GM12873 (cell line): Measurements from ENCODE around the gene CACNG5.

ENCODE experiments used
- TF ChIP-seq, protein P1 (sequence below): IDR thresholded peaks from 2 replicates; pipeline ENCODE4 v1.5.1; 2012; ENCODE audit warnings: low read depth, mild to moderate bottlenecking, moderate library complexity, low read length, control low read depth; ENCODE audit not compliant: insufficient read depth; ENCODE audit errors: missing control alignments

CACNG5 gene

GRCh38 chr17:66916946-66917345, 82.0 kb downstream of the CACNG5 start:
- TF ChIP-seq, protein P1, sequence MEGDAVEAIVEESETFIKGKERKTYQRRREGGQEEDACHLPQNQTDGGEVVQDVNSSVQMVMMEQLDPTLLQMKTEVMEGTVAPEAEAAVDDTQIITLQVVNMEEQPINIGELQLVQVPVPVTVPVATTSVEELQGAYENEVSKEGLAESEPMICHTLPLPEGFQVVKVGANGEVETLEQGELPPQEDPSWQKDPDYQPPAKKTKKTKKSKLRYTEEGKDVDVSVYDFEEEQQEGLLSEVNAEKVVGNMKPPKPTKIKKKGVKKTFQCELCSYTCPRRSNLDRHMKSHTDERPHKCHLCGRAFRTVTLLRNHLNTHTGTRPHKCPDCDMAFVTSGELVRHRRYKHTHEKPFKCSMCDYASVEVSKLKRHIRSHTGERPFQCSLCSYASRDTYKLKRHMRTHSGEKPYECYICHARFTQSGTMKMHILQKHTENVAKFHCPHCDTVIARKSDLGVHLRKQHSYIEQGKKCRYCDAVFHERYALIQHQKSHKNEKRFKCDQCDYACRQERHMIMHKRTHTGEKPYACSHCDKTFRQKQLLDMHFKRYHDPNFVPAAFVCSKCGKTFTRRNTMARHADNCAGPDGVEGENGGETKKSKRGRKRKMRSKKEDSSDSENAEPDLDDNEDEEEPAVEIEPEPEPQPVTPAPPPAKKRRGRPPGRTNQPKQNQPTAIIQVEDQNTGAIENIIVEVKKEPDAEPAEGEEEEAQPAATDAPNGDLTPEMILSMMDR = no peak

GRCh38 chr17:66918896-66919295, 84.0 kb downstream of the CACNG5 start:
- TF ChIP-seq, protein P1 = no peak

- TF ChIP-seq, protein P1 = no peak
Measured at GRCh38 chr17:66920435-66920834, 85.5 kb downstream of the CACNG5 start.

DNA sequence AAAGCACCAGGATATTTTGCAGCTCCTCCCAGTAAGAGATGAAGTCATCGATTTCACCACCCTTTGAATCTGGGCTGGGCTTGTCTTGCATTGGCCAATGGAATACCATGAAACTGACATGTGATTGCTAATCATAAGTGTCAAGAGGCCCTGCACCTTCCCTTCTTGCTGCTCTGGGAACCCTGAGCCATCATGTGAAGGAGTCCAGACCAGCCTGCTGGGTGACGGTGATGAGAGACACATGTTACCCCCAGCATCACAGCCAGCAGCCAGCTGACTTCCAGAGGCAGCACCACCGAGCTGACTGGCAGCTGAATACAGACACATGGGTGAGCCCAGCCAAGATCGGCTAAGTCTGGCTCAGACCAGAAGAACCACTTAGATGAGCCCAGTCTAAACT, 86.0 kb downstream of the CACNG5 start:
- TF ChIP-seq, protein P1 = no peak

DNA sequence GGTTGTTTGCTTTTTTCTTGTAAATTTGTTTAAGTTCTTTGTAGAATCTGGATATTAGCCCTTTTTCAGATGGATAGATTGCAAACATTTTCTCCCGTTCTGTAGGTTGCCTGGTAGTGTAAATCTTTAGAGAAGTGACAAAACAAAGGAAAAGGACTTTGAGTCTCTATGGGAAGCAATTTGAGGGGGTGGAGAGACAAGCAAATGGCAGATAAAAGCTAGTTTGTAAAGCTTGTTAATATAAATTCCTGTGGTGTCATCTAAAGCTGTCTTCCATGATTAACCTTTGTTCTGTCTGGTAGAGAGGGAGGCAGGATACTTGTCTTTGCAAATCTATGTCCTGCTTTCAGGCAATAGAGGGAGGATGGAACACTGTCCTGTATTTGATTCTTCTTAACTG, 89.0 kb downstream of the CACNG5 start:
- TF ChIP-seq, protein P1 = no peak

DNA sequence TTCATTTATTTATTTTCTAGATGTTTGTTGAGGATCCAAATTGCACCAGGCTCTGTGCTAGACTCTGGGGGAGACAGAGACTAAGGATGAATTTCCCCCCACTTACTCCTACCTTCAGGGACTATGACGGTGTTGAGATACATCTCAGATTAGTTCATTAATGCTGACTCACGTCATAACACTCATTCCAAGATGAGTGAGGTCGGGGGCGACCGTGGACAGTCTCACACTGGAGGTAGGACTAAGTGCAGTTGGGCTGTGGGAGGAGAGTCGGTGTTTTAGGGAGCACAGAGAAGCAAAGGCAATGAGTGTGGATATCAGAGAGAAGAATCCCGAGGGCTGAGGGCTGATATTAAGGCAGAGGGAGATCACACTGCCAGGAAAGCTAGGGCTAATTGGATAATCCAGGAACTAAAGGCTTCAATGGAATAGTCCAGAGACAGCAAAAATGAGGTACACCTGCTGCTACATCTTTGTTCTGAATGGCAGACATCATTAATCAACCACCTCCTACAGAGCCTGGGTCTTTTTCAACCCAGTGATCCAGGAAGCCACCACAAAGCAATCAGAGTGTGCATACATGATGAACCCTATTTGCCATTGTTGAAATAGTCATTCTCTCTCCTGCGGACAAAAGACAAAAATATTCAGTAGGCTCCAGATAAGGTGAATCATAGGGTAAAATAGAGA, 91.0 kb downstream of the CACNG5 start:
- TF ChIP-seq, protein P1 = no peak

GRCh38 chr17:66928949-66929348, 94.0 kb downstream of the CACNG5 start:
- TF ChIP-seq, protein P1 = no peak
